Head of caudate nucleus (tissue), 42 donors: ENCODE results near the gene RAP1GAP.
"Not testable (repeated sequence)": the region's sequence is repeated elsewhere in the genome, so short reads cannot be mapped to it uniquely, and the experiment has no call there.

Experiments
- DNase-seq, 42 donors: peaks; one replicate each; pipeline versions ENCODE4 v3.0.0 to v3.0.0-alpha.2; 2020 to 2021; ENCODE audit warnings: mixed read lengths in 7 of 42
- intact Hi-C: fragments of 100-400 bp; cut with DNase I; formaldehyde crosslinking; loops from one replicate; pipeline ENCODE4 v1.15.0; 2022

The RAP1GAP gene

GRCh38 chr1:21637514-21637913, 31.6 kb downstream of the RAP1GAP start:
- intact Hi-C loops: no loop called here
- no peak for DNase-seq

- no peak for DNase-seq
Observed at GRCh38 chr1:21636029-21636428, 33.1 kb downstream of the RAP1GAP start.

GRCh38 chr1:21634806-21635535, 34.2 kb downstream of the RAP1GAP start:
- intact Hi-C loops: no loop called here
- DNase-seq: no peak

More at GRCh38 chr1:21636029-21636428, 33.1 kb downstream of the RAP1GAP start:
- intact Hi-C loops: no loop called here

GRCh38 chr1:21633992-21634805, 35.0 kb downstream of the RAP1GAP start:
- intact Hi-C loops: no loop called here
- no peak for DNase-seq

- intact Hi-C loops: no loop called here
- no peak for DNase-seq
Observed at GRCh38 chr1:21633141-21633755, 35.9 kb downstream of the RAP1GAP start.

GRCh38 chr1:21631944-21632887, 36.9 kb downstream of the RAP1GAP start:
- intact Hi-C loops: no loop called here
- peak in 36 of 42 donors; percentile 41 to 90 (median 70) for DNase-seq

- intact Hi-C loops: not testable (repeated sequence)
Observed at GRCh38 chr1:21631590-21631943, 37.6 kb downstream of the RAP1GAP start.

GRCh38 chr1:21630571-21631343, 38.4 kb downstream of the RAP1GAP start:
- intact Hi-C loops: no loop called here
- no peak for DNase-seq

More at GRCh38 chr1:21631590-21631943, 37.6 kb downstream of the RAP1GAP start:
- not testable (repeated sequence) for DNase-seq

- no peak for DNase-seq
- intact Hi-C loops: no loop called here
Observed at GRCh38 chr1:21629971-21630370, 39.2 kb downstream of the RAP1GAP start.

- DNase-seq: no peak
- intact Hi-C loops: no loop called here
Observed at GRCh38 chr1:21628798-21629393, 40.3 kb downstream of the RAP1GAP start.

GRCh38 chr1:21626921-21627339, 42.2 kb downstream of the RAP1GAP start:
- intact Hi-C loops: no loop called here
- DNase-seq: no peak

GRCh38 chr1:21625390-21626190, 43.6 kb downstream of the RAP1GAP start:
- intact Hi-C loops: no loop called here
- no peak for DNase-seq

- peak in 40 of 42 donors; percentile 32 to 86 (median 68) for DNase-seq
- intact Hi-C loops: loop anchor here (5.0 kb wide), 1 partner anchor 33 kb away; no protein-coding TSS in a partner anchor
Observed at GRCh38 chr1:21624571-21625389, 44.4 kb downstream of the RAP1GAP start.

GRCh38 chr1:21623410-21623961, 45.7 kb downstream of the RAP1GAP start:
- no peak for DNase-seq
- intact Hi-C loops: loop anchor here (5.0 kb wide), 1 partner anchor 34 kb away; no protein-coding TSS in a partner anchor
